Cardiac fibroblast (primary cell): Measurements from ENCODE around the gene SLC25A21.

Experiments
- DNase-seq, 2 donors: peaks; one replicate each; pipeline versions ENCODE4 v3.0.0 to v3.0.0-alpha.2; 2010; ENCODE audit warnings: low read depth in 2 of 2
- H3K4me3 ChIP-seq, 2 donors: replicated peaks in 1 of 2; 1 replicate in 1 of 2; 2 replicates in 1 of 2; pipeline ENCODE4 v1.5.1; 2011; ENCODE audit warnings: low read depth in 2 of 2, low read length in 2 of 2, mild to moderate bottlenecking in 2 of 2, moderate library complexity in 1 of 2
- TF ChIP-seq, protein P1 (sequence below): IDR thresholded peaks from one replicate; pipeline ENCODE4 v1.5.1; 2011; ENCODE audit warnings: low read depth, mild to moderate bottlenecking, low read length, inconsistent platforms

Gene SLC25A21

DNA sequence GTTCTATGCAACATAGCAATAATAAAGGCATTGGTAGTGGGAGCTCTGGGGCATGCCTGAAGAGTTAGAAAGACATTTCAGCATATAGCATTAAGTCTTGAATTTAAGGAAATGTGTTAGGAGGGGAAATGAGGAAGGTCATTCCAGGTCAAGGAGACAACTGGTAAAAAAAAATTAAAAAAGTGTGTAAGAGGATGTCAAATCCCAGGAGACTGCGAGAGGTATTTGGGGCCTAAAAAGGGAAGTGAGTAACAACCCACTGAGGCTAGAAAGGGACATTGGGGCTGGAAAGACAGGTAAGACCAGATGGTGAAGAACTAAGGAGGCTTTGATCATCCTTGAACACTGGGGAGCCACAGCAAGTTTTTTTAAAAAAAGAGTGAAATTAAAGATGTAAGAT lies 152.9 kb downstream of the SLC25A21 start:
- TF ChIP-seq, protein P1, sequence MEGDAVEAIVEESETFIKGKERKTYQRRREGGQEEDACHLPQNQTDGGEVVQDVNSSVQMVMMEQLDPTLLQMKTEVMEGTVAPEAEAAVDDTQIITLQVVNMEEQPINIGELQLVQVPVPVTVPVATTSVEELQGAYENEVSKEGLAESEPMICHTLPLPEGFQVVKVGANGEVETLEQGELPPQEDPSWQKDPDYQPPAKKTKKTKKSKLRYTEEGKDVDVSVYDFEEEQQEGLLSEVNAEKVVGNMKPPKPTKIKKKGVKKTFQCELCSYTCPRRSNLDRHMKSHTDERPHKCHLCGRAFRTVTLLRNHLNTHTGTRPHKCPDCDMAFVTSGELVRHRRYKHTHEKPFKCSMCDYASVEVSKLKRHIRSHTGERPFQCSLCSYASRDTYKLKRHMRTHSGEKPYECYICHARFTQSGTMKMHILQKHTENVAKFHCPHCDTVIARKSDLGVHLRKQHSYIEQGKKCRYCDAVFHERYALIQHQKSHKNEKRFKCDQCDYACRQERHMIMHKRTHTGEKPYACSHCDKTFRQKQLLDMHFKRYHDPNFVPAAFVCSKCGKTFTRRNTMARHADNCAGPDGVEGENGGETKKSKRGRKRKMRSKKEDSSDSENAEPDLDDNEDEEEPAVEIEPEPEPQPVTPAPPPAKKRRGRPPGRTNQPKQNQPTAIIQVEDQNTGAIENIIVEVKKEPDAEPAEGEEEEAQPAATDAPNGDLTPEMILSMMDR = no peak
- H3K4me3 ChIP-seq = no peak overlapping the region
- no peak for DNase-seq

DNA sequence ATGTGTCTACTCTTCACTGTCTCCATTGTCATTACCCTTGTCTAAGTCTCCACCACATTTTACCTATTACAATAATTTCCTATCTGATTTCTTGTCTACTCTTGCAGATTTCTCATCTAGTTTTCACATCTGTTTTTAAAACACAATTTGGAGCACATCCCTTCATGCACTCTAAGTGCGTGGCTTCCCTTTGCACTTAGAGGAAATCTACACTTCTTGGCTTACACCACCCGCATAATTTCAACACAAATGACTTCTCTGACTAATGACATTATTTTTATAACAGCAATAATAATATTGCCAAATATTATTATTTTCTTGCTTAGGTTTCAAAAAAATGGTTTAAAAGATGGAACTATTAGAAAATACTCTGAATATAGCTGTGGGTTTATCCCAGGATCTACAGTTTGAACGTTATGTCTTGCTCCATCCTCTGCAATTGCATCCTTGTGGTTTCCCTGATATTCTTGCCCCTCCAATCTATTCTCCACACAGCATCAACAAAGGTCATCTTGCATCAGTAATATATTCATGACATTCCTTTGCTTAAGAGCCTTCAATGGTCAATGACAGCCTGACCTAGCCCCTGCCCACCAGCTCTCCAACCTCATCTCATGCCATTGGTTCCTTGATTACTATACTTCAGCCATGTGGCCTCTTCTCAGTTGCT lies 153.7 kb downstream of the SLC25A21 start:
- no peak overlapping the region for H3K4me3 ChIP-seq
- DNase-seq = no peak
- TF ChIP-seq, protein P1 = no peak

DNA sequence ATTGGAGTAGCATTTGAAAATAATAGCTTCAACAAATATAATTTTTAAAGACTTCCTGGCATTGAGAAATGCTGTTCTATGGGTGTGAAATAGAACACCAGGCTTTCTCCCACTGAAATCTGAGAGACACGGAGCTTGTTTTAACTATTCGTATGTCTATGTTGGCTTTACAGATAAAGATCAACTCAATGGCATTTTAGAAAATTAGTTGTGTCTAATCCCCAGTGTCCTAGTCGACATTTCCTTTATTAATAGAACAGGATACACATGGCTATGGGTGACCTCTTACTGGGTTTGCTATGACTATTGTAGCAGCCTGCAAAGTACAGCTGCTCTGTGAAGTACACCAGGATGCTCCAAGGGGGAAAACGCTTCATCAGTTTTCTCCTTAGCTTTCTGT lies 159.3 kb downstream of the SLC25A21 start:
- TF ChIP-seq, protein P1 = no peak
- H3K4me3 ChIP-seq = no peak overlapping the region
- DNase-seq = no peak

DNA sequence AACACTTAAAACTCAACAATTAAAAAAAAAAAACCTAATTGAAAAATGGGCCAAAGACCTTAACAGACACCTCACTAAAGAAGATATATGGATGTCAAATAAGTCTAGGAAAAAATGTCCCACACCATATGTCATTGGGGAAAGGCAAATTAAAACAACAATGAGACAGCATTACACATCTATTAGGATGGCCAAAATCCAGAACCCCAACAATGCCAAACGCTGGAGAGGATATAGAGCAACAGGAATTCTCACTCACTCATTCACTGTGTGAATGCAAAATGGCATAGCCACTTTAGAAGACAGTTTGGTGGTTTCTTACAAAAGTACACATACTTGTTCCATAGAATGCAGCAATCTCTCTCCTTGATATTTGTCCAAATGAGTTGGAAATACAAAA lies 173.7 kb downstream of the SLC25A21 start:
- TF ChIP-seq, protein P1 = no peak
- peak in 1 of 2 donors; percentile 31 for DNase-seq
- H3K4me3 ChIP-seq = no peak overlapping the region

DNA sequence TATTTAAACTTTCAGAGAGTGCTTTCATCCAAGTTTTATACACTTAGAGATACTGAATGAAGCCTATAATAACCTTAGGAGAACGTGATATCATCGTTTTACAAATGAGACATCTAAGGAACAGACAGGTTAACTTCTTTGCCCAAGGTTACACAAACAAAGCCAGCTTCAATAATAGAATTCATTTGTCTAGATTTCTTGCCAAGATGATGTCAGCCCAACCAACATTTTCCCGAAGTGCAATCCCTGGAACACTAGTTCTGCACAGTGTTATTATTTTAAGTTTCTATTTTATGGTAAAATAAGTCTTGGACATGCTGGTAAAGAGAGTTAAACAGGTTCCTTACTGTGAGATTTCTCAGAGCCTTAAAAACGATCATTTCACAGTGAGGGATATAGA lies 174.6 kb downstream of the SLC25A21 start:
- TF ChIP-seq, protein P1 = no peak
- no peak overlapping the region for H3K4me3 ChIP-seq
- peak in 1 of 2 donors; percentile 22 for DNase-seq

DNA sequence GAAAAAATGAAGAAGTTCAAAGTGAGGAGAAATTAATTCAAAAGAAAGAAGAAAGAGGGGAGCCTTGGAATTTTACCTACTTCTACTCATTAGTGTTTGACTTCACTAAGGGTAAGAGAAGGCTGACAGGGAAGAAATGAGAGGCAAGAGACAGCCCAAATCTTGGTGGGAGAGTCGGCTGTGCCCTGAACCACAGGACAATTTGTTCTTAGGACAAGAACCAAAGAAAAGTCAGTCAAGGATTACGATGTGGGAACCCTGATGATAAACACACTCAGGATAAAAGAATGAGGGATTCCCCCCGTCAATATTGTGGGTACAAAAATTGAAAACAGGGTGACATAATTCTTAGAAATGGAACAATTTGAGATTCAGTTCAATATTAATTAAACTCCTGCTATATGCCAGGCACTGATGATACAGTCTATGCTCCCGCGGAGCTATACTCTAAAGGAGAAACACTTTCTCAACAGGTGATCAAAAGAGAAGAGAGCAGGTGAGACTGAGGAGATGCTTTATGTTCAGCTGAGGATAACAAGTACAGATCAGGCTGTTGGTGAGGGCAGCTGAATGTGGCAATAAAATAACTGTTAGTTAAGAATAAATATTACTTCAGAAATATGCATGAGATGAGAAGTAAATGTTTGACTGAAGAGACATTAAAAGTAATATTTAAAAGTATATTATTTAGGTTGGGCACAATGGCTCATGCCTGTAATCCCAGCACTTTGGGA lies 175.4 kb downstream of the SLC25A21 start:
- no peak for DNase-seq
- no peak overlapping the region for H3K4me3 ChIP-seq
- TF ChIP-seq, protein P1 = no peak
